BE2C (cell line): ENCODE measurements around the gene OTOR.

Experiments used
- DNase-seq: peaks from one replicate; pipeline ENCODE4 v3.0.0-alpha.2; 2020
- H3K27me3 ChIP-seq: fragments of 250-450 bp; sonication (Bioruptor Pico); 2 replicates; pipeline ENCODE4 v1.5.1; 2020; ENCODE audit warnings: mild to moderate bottlenecking
- H3K36me3 ChIP-seq: fragments of 250-450 bp; sonication (Bioruptor Pico); 2 replicates; pipeline ENCODE4 v1.5.1; 2020; ENCODE audit warnings: mild to moderate bottlenecking
- H3K4me1 ChIP-seq: fragments of 250-450 bp; sonication (Bioruptor Pico); 2 replicates; pipeline ENCODE4 v1.5.1; 2020
- H3K4me3 ChIP-seq: 2 replicates; pipeline ENCODE4 v1.5.1; 2011; ENCODE audit warnings: low read depth, low read length
- H3K9me3 ChIP-seq: fragments of 250-450 bp; sonication (Bioruptor Pico); 2 replicates; pipeline ENCODE4 v1.5.1; 2020
- CTCF ChIP-seq: IDR thresholded peaks from 2 replicates; pipeline ENCODE4 v1.5.1; 2012; ENCODE audit warnings: mild to moderate bottlenecking, low read depth, low read length

The OTOR gene

GRCh38 chr20:16740365-16741072 is 7.6 kb upstream of the OTOR start:
- no peak overlapping the region for H3K4me3 ChIP-seq
- no peak for TF ChIP-seq CTCF
- peaks cover 34% of the 10 kb centered on the region for H3K36me3 ChIP-seq
- no peak for DNase-seq
- no peaks in the 10 kb centered on the region for H3K4me1 ChIP-seq
- H3K9me3 ChIP-seq: no peaks in the 10 kb centered on the region
- no peaks in the 10 kb centered on the region for H3K27me3 ChIP-seq

- H3K4me1 ChIP-seq: no peaks in the 10 kb centered on the region
- H3K4me3 ChIP-seq: no peak overlapping the region
- TF ChIP-seq CTCF: no peak
- DNase-seq: no peak
- peaks cover 11% of the 10 kb centered on the region for H3K36me3 ChIP-seq
- no peaks in the 10 kb centered on the region for H3K9me3 ChIP-seq
- H3K27me3 ChIP-seq: no peaks in the 10 kb centered on the region
Observed at GRCh38 chr20:16744178-16744807, 3.9 kb upstream of the OTOR start.

GRCh38 chr20:16745204-16745603 is 3.0 kb upstream of the OTOR start:
- DNase-seq: no peak
- H3K4me1 ChIP-seq: no peaks in the 10 kb centered on the region
- H3K36me3 ChIP-seq: peaks cover 5% of the 10 kb centered on the region
- no peak for TF ChIP-seq CTCF
- H3K4me3 ChIP-seq: no peak overlapping the region
- no peaks in the 10 kb centered on the region for H3K9me3 ChIP-seq
- no peaks in the 10 kb centered on the region for H3K27me3 ChIP-seq

GRCh38 chr20:16747291-16747811 is 807 bp upstream of the OTOR start:
- no peaks in the 10 kb centered on the region for H3K4me1 ChIP-seq
- no peaks in the 10 kb centered on the region for H3K36me3 ChIP-seq
- no peak for DNase-seq
- no peaks in the 10 kb centered on the region for H3K27me3 ChIP-seq
- no peak; the same call in 1 of the 2 replicates for TF ChIP-seq CTCF
- H3K9me3 ChIP-seq: no peaks in the 10 kb centered on the region
- no peak overlapping the region for H3K4me3 ChIP-seq

GRCh38 chr20:16749573-16749972 is 1.4 kb downstream of the OTOR start:
- peak; percentile 23 for DNase-seq
- Histone ChIP-seq H3K27me3 (no peaks in the 10 kb centered on the region), H3K36me3 (no peaks in the 10 kb centered on the region), H3K4me3 (no peak overlapping the region), H3K4me1 (no peaks in the 10 kb centered on the region), H3K9me3 (no peaks in the 10 kb centered on the region)
- TF ChIP-seq CTCF: peak; percentile 37

GRCh38 chr20:16752082-16752481 is 3.9 kb downstream of the OTOR start:
- Histone ChIP-seq H3K9me3 (no peaks in the 10 kb centered on the region), H3K4me3 (no peak overlapping the region), H3K27me3 (no peaks in the 10 kb centered on the region), H3K4me1 (no peaks in the 10 kb centered on the region), H3K36me3 (no peaks in the 10 kb centered on the region)
- no peak for TF ChIP-seq CTCF
- DNase-seq: no peak
